Kasumi-1 (cell line): ENCODE data around the gene DSCAM.

Experiments used
- DNase-seq, 2 experiments: peaks; one replicate each; lab custom pipeline; 2025; lab: John Stamatoyannopoulos, UW

DSCAM gene

GRCh38 chr21:40766381-40766780, 80.6 kb downstream of the DSCAM start:
- no peak for DNase-seq

GRCh38 chr21:40765811-40766210, 81.1 kb downstream of the DSCAM start:
- no peak for DNase-seq

DNA sequence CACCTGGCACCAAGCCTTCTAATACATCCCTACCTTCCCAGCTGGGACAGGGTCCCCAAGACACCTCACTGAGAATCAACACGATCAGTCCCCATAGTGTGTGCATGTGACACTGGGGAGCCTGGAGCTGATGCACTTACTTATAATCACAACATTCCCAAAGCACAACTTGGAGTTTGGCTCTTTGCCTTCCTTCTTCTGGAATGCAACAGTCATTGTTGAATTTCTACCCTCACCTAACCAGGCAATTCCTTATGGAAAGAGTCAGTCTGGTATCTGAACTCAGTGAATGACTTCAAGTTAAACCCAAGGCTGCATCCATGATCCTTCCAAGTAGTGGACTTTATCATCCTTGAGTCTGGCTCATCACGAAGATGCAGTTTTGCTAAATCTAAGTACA, 86.1 kb downstream of the DSCAM start:
- DNase-seq: no peak

GRCh38 chr21:40759061-40759460, 87.9 kb downstream of the DSCAM start:
- DNase-seq: no peak

DNA sequence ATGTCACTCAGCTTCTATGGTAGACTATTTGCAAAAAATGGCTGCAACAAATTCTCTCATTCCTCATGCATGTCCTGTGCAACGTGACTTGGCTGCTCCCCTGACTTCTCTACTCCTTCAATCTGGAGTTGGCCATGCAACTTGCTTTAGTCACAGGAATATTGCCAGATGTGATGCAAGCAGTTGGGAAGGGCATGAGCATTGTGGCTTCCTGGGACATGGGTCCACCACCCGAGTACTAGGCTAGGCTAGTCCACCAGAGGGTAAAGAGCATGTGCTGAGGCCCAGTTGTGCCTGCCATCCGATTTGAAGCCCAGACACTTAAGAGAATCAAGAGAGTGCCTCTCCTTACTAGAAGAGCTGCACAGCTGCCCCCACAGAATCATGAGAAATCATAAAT, 89.6 kb downstream of the DSCAM start:
- DNase-seq: no peak

DNA sequence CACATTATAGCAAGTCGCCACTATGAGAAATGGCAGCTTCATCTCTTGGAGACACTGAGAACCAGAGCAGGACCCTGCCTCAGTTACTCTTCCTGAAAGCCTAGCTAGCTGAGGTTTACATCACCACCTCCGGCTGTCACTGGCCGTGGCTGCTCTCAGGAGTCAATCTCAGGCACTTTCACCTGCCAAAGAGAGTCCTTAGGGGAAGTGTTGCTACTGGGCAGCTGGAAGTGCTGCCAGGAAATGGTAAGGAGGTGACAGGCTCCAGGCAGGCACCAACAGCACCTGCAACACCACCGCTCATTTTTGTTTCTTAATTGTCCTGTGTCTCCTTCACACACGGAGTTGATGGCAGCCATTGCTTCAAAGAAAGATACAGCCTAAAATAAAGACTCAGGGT, 92.5 kb downstream of the DSCAM start:
- no peak for DNase-seq

GRCh38 chr21:40753756-40754155, 93.2 kb downstream of the DSCAM start:
- DNase-seq: no peak

DNA sequence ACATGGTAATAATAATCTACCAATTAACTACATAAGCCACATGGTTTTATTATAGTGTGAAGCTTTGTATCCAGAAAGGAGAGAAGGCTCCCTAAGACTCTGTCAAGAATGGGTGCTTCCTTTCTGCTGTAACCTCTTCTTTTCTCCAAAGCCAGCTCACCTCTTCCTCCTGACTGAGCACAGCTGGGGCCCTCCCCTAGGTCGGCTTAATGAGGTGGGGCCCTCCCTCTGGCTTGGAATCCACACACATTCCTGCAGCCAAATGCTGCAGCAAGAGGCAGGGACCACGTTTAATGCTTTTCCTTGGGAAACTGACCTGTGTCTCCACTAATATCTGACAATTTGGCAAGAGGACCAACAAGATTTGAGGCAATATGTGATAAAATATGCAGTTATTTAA, 94.8 kb downstream of the DSCAM start:
- no peak for DNase-seq

- no peak for DNase-seq
Observed at GRCh38 chr21:40751221-40751620, 95.7 kb downstream of the DSCAM start.

DNA sequence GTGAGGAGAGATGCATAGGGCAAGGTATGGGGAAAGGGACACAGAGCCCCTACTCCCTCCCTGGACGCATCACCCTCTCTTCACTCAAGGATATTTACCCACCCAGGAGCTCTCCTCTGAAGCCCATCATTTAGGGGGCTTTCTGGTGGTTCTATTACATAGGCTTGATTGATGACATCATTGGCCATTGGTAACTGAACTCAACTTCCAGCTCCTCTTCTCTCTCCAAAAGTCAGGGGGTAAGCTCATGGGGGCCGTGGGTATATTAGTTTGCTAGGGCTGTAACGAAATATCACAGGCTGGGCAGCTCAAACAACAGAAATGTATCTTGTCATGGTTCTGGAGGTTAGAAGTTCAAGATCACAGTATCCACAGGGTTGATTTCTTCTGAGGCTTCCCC, 110.8 kb downstream of the DSCAM start:
- DNase-seq: no peak

DNA sequence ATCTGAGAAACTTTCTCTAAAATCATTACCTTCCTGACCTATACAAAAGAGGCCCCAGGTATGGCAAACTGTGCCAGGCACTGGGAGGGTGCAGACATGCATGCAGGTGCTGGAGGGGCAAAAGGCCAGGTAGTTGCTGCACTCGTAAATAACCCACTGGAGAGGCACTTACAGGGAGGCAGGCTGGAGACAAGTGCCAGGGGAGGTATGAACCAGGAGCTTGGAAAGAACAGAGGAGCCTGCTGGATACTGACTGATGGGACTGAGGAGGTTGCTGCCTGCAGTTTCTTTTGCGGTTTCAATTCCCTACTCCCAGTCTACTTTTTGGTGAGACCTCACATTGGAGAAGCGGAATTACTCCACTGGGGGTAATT, 113.9 kb downstream of the DSCAM start:
- no peak for DNase-seq

DNA sequence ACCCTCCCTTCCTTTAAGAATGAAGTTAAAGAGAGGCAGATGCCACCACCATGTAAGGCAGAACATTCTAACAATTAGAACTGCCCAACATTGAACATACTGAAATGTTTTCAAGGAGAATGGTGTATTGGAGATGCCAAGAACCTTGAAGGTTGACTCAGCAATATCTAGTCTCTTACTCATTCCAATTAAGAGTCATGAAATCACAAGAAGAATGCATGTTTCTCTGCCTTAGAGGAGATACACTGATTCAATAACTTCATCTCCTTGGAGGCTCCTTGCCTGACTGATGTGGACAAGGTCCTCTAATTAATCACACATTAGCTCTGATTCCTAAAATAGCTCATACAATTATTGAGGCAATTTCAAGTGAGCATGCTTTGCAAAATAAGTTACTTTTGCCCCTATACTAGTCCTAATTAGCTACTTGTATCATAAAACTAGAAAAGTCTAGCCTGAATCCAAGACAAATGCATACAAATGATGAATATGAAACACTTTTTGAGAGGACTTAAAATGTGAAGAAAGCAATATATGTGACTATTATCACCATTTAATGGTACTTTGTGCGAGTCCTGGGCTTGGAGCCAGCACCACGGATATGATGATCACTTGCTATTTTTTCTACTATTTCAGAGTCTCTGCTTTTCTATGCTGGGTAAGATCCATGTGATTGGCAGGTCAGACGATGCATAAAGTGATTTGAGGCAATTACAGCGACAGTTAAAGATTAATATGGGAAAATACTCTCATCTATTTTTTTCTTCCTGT, 114.5 kb downstream of the DSCAM start:
- no peak for DNase-seq

- DNase-seq: no peak
Observed at GRCh38 chr21:40731206-40731605, 115.8 kb downstream of the DSCAM start.

GRCh38 chr21:40730426-40730800, 116.5 kb downstream of the DSCAM start:
- DNase-seq: no peak

- DNase-seq: no peak
Observed at GRCh38 chr21:40729761-40730425, 117.1 kb downstream of the DSCAM start.

DNA sequence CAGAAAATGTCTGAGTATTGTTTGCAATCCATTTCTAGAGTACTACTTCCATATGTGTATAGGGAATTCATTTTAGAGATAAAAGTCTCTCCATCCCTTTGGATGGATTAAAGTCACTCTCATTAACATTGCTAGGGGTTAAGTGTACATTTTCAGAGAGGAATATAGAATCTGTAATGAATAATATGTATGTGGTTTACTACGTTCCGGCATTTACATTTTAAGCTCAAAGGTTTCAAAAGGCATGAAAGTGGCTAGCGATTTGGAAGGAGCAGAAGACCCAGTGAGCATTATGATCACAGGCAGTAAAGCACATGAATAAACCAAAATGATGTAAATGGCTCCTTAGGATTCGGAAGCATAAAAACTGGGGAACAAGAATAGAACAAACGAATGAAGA, 123.0 kb downstream of the DSCAM start:
- no peak for DNase-seq

DNA sequence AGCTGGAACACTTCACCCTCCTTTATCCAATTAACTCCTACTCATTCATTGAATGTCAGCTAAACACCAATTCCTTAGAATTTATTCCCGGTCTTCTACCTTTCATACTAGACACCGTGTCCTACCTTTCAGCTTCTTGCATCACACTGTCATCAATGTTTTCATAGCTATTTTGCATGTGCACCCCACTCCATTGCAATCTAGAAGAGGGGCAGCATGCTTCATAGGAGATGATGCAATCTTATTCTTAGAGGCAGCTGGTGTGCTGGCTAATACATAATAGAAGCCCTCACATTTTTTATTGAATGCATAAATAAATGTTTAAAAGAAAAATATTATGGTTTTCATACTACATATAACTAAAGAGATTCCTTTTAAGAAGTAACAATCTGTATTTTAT, 123.6 kb downstream of the DSCAM start:
- no peak for DNase-seq

GRCh38 chr21:40719615-40720014, 127.3 kb downstream of the DSCAM start:
- no peak for DNase-seq

DNA sequence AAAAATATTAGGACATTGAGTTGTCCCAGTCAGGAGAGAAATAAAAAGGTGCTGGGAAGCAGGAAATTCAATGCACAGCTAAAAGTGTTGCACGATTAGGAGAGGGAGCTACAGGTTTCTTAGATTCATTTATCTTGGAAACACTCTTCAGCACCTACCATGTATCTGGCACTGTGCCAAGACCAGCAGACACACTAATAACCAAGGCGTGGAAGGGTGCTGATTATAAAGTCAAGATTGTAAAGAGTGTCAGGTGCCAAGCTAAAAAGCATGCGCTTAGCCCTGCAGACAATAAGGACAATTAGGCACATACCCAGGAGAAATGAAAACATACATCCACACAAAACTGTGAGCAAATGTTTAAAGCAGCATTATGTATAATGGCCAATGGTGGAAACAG, 129.9 kb downstream of the DSCAM start:
- no peak for DNase-seq

DNA sequence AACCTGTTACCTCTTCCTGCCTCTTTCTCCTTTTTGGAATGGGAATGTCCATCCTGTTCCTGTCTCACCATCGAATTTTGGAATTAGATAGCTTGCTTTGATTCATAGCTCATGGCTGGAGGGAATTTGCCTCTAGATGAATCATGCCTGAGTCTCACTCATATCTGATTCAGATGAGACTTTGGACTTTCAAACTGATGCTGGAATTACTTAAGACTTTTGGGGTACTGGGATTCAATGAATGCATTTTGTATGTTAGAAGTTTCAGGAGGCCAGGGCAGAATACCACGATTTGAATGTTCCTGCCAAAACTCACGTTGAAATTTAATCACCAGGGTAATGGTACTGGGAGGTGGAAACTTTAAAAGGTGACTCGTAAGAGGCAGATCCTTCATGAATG, 132.4 kb downstream of the DSCAM start:
- no peak for DNase-seq

- no peak for DNase-seq
Observed at GRCh38 chr21:40707656-40708244, 139.2 kb downstream of the DSCAM start.

DNA sequence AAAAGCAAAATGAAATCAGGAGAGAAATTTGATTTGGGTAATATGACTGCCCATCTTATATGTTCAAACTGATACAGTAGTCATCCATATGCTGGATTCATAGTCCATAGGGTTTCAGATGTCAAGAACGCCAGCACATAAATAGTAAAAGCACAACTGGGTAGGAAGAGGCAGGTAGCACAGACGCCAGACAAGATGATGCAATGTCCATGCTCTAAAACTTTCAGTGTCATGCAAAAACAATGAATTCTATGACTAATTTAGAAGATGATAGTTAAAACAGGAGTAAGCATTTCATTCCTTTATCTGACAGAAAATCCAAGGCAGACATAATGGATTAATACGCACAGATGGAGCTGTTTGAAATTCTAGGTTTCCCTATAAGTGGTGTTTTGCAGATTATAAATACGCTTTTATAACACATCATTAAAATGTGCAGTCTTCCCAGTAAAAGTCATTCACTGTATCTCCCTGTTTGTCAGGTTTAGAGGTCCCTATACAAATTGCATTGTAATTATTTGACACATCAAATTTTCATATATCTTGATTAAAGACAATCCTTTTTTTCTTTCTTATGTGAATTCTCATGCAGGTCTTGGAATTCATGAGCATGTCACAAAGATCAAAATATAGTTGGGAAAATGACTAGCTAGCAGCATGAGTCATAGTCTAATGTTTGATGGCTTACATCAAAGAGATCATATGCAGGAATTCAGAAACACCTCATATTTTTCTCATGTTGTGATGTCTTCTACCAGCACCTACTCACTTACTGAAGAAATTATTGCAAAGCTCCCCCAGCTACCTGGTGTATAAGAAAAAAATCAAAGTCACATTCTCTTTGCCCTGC, 139.9 kb downstream of the DSCAM start:
- no peak for DNase-seq

GRCh38 chr21:40706176-40706575, 140.8 kb downstream of the DSCAM start:
- no peak for DNase-seq
